Astrocyte (in vitro differentiated cells and primary cell): ENCODE measurements around the gene JPH3. TPM values are rescaled to one million over a fixed set of nuclear protein-coding genes. Genes with fewer than 3 reads are reported as not detected.

Source experiments
- DNase-seq: peaks from one replicate; pipeline ENCODE4 v3.0.0-alpha.2; 2010; ENCODE audit warnings: low read depth
- FAIRE-seq: peaks from 2 replicates; lab custom pipeline; 2011; peaks lifted over from hg19 to GRCh38; lab: Jason Lieb, UNC
- H2AFZ ChIP-seq: 2 replicates; pipeline ENCODE4 v1.6.0; 2012; ENCODE audit warnings: low read depth, low read length, inconsistent platforms
- H3K27ac ChIP-seq: 2 replicates; pipeline ENCODE4 v1.5.1; 2011; ENCODE audit warnings: low read depth, low read length, inconsistent platforms
- H3K27me3 ChIP-seq: 2 replicates; pipeline ENCODE4 v1.6.0; 2011; ENCODE audit warnings: low read length, inconsistent platforms; ENCODE audit not compliant: insufficient read depth
- H3K36me3 ChIP-seq: 2 replicates; pipeline ENCODE4 v1.5.1; 2011; ENCODE audit warnings: low read length, inconsistent platforms; ENCODE audit not compliant: insufficient read depth
- H3K4me1 ChIP-seq: 2 replicates; pipeline ENCODE4 v1.5.1; 2011; ENCODE audit warnings: low read length, inconsistent platforms; ENCODE audit not compliant: insufficient read depth
- H3K4me2 ChIP-seq: 2 replicates; pipeline ENCODE4 v1.6.0; 2012; ENCODE audit warnings: low read length, inconsistent platforms
- H3K4me3 ChIP-seq: 2 replicates; pipeline ENCODE4 v1.5.1; 2011; ENCODE audit warnings: low read depth, mild to moderate bottlenecking, low read length, inconsistent platforms; ENCODE audit not compliant: insufficient read depth
- H3K79me2 ChIP-seq: 2 replicates; pipeline ENCODE4 v1.6.0; 2012; ENCODE audit warnings: mild to moderate bottlenecking, low read length, inconsistent platforms; ENCODE audit not compliant: insufficient read depth
- H3K9ac ChIP-seq: 2 replicates; pipeline ENCODE4 v1.6.0; 2012; ENCODE audit warnings: mild to moderate bottlenecking, low read length, inconsistent platforms
- H3K9me3 ChIP-seq: 2 replicates; pipeline ENCODE4 v1.5.1; 2012; ENCODE audit warnings: low read depth, mild to moderate bottlenecking, low read length, inconsistent platforms; ENCODE audit not compliant: insufficient read depth
- H4K20me1 ChIP-seq: 2 replicates; pipeline ENCODE4 v1.6.0; 2012; ENCODE audit warnings: low read length, inconsistent platforms; ENCODE audit not compliant: insufficient read depth
- H3K27ac Mint-ChIP-seq: one replicate; pipeline ENCODE4 v1.8.0; 2021; ENCODE audit warnings: mild to moderate bottlenecking, mixed read lengths; ENCODE audit not compliant: unreplicated experiment
- H3K27me3 Mint-ChIP-seq: one replicate; pipeline ENCODE4 v1.8.0; 2021; ENCODE audit warnings: low read depth, mixed read lengths; ENCODE audit not compliant: unreplicated experiment
- H3K36me3 Mint-ChIP-seq: one replicate; pipeline ENCODE4 v1.8.0; 2021; ENCODE audit warnings: low read depth, mixed read lengths; ENCODE audit not compliant: unreplicated experiment
- H3K4me1 Mint-ChIP-seq: one replicate; pipeline ENCODE4 v1.8.0; 2021; ENCODE audit warnings: low read depth, mixed read lengths; ENCODE audit not compliant: unreplicated experiment
- H3K4me3 Mint-ChIP-seq: one replicate; pipeline ENCODE4 v1.8.0; 2021; ENCODE audit warnings: mild to moderate bottlenecking, moderate library complexity, mixed read lengths; ENCODE audit not compliant: unreplicated experiment
- H3K9me3 Mint-ChIP-seq: one replicate; pipeline ENCODE4 v1.8.0; 2021; ENCODE audit warnings: mild to moderate bottlenecking, mixed read lengths; ENCODE audit not compliant: unreplicated experiment
- EZH2 ChIP-seq: IDR thresholded peaks from 2 replicates; pipeline ENCODE4 v1.6.1; 2012; ENCODE audit warnings: mild to moderate bottlenecking, low read length, inconsistent platforms; ENCODE audit not compliant: insufficient read depth
- total RNA-seq: library from RNA; stranded (reverse); gene quantifications from 2 replicates; pipeline ENCODE4 v1.2.1, GENCODE V29; 2021
- TF ChIP-seq, protein P1 (sequence below): IDR thresholded peaks from 2 replicates; pipeline ENCODE4 v1.5.1; 2011; ENCODE audit warnings: low read depth, mild to moderate bottlenecking, inconsistent platforms, low read length, moderate library complexity; ENCODE audit not compliant: insufficient read depth

The JPH3 gene
- total RNA-seq, 1 donor from 2014 or later = 8.6 TPM

DNA sequence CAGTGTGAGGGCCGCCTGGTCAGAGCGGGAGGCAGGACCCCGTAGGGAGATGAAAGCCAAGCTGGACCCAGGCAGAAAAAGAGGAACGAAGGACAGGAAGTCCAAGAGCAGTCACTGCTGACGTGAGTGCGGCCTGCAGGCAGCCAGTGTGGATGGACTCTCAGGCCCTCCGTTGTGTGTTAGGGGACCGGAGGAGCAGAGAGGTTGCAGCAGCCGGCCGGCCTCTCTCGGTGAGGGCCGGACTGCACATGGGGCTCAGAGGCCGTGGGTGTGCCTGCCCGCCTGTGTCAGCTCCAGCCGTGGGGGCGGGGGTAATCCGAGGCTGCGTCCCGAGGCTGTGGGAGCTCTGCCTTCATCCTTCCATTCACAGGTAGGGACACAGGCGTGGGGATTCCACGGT, 67.4 kb downstream of the JPH3 start:
- no peaks in the 10 kb centered on the region for H3K9me3 Mint-ChIP-seq
- no peaks in the 10 kb centered on the region for H3K4me1 Mint-ChIP-seq
- Histone ChIP-seq H3K27ac (no peak overlapping the region), H3K4me3 (no peak overlapping the region), H2AFZ (no peak overlapping the region), H3K4me2 (no peak overlapping the region), H4K20me1 (no peaks in the 10 kb centered on the region), H3K4me1 (no peaks in the 10 kb centered on the region), H3K36me3 (no peaks in the 10 kb centered on the region), H3K9me3 (no peaks in the 10 kb centered on the region), H3K9ac (no peak overlapping the region), H3K79me2 (no peaks in the 10 kb centered on the region), H3K27me3 (peaks cover 8% of the 10 kb centered on the region)
- H3K36me3 Mint-ChIP-seq = no peaks in the 10 kb centered on the region
- TF ChIP-seq, protein P1, sequence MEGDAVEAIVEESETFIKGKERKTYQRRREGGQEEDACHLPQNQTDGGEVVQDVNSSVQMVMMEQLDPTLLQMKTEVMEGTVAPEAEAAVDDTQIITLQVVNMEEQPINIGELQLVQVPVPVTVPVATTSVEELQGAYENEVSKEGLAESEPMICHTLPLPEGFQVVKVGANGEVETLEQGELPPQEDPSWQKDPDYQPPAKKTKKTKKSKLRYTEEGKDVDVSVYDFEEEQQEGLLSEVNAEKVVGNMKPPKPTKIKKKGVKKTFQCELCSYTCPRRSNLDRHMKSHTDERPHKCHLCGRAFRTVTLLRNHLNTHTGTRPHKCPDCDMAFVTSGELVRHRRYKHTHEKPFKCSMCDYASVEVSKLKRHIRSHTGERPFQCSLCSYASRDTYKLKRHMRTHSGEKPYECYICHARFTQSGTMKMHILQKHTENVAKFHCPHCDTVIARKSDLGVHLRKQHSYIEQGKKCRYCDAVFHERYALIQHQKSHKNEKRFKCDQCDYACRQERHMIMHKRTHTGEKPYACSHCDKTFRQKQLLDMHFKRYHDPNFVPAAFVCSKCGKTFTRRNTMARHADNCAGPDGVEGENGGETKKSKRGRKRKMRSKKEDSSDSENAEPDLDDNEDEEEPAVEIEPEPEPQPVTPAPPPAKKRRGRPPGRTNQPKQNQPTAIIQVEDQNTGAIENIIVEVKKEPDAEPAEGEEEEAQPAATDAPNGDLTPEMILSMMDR = no peak
- no peak for TF ChIP-seq EZH2
- H3K4me3 Mint-ChIP-seq = no peak overlapping the region
- H3K27ac Mint-ChIP-seq = no peak overlapping the region
- FAIRE-seq (no peak), DNase-seq (no peak)
- H3K27me3 Mint-ChIP-seq = peaks cover 9% of the 10 kb centered on the region

DNA sequence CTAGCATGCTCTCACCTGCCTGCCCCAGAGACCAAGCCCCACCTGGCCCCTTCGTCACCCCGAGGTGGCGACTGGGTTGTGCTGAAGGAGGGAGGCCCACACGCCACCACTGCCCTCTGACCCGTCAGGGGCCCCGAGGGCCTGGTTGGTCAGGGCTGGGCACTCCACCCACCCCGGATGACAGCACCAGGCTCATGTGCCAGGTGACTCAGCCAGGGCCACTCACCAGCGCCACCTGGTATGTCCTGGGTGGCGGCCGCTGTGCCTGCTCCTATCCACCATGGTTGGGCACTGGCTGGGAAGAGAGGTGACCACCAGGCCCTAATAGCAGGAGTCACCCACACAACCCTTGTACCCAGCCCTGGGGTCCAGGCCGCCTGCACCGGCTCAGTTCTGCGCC, 68.9 kb downstream of the JPH3 start:
- peaks cover 8% of the 10 kb centered on the region for H3K27me3 ChIP-seq
- FAIRE-seq = no peak
- no peaks in the 10 kb centered on the region for H3K79me2 ChIP-seq
- H2AFZ ChIP-seq = no peak overlapping the region
- peaks cover 11% of the 10 kb centered on the region for H3K27me3 Mint-ChIP-seq
- H3K27ac Mint-ChIP-seq = no peak overlapping the region
- no peaks in the 10 kb centered on the region for H3K9me3 Mint-ChIP-seq
- no peak overlapping the region for H3K4me2 ChIP-seq
- H3K4me3 Mint-ChIP-seq = no peak overlapping the region
- no peak overlapping the region for H3K9ac ChIP-seq
- H3K4me1 ChIP-seq = no peaks in the 10 kb centered on the region
- H4K20me1 ChIP-seq = no peaks in the 10 kb centered on the region
- H3K4me1 Mint-ChIP-seq = no peaks in the 10 kb centered on the region
- no peaks in the 10 kb centered on the region for H3K9me3 ChIP-seq
- H3K36me3 Mint-ChIP-seq = no peaks in the 10 kb centered on the region
- no peak for DNase-seq
- TF ChIP-seq, protein P1 = no peak
- no peak for TF ChIP-seq EZH2
- no peak overlapping the region for H3K4me3 ChIP-seq
- no peak overlapping the region for H3K27ac ChIP-seq
- no peaks in the 10 kb centered on the region for H3K36me3 ChIP-seq

DNA sequence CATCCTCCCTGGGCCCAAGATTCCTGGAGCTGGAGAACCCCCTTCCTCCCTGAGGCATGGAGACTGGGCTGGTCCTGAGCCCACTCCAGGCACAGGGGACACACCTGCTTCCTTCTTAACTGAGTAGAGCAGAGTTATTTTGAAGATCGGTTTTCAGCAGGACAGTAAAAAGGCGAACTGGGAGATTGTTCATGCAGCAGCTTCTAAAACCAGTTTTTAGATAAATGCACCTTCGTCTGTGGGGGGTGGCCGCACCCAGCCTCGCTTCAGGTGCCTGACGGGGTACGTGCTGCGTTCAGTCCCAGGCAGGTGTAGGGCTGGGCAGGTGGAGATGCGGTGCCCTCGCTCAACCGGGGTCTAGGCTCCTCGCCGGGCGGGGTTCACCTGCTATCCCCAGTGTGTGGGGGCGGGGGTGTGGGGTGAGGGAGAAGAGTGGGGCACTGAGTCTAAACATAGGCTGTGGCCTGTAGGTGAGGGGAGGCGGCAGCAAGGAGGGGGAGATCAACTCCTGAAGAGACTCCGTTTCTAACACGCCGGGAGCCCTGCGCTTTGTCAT, 69.5 kb downstream of the JPH3 start:
- no peaks in the 10 kb centered on the region for H3K9me3 Mint-ChIP-seq
- Histone ChIP-seq H3K4me2 (no peak overlapping the region), H3K27me3 (peaks cover 8% of the 10 kb centered on the region), H3K36me3 (no peaks in the 10 kb centered on the region), H4K20me1 (no peaks in the 10 kb centered on the region), H3K79me2 (no peaks in the 10 kb centered on the region), H2AFZ (no peak overlapping the region), H3K4me3 (no peak overlapping the region), H3K9ac (no peak overlapping the region), H3K27ac (no peak overlapping the region), H3K9me3 (no peaks in the 10 kb centered on the region), H3K4me1 (no peaks in the 10 kb centered on the region)
- no peaks in the 10 kb centered on the region for H3K36me3 Mint-ChIP-seq
- H3K4me3 Mint-ChIP-seq = no peak overlapping the region
- no peak overlapping the region for H3K27ac Mint-ChIP-seq
- TF ChIP-seq, protein P1 = no peak
- TF ChIP-seq EZH2 = no peak
- peaks cover 12% of the 10 kb centered on the region for H3K27me3 Mint-ChIP-seq
- no peak for DNase-seq
- no peaks in the 10 kb centered on the region for H3K4me1 Mint-ChIP-seq
- FAIRE-seq = no peak
